Skin epidermis (tissue), 12 donors: ENCODE results near the gene SUGP2.
"Not testable (repeated sequence)": the region's sequence is repeated elsewhere in the genome, so short reads cannot be mapped to it uniquely, and the experiment has no call there.

Source experiments
- H3K27ac ChIP-seq, 21 experiments: fragments of 200-600 bp; sonication (generic) in 11 of 21; one replicate each; pipeline ENCODE4 v1.5.0; 2020; ENCODE audit warnings: mild to moderate bottlenecking in 3 of 21, inconsistent platforms in 2 of 21, moderate library complexity in 2 of 21
- H3K4me3 ChIP-seq, 7 experiments: fragments of 200-600 bp; sonication (generic) in 2 of 7; one replicate each; pipeline ENCODE4 v1.5.0; 2020; ENCODE audit warnings: inconsistent platforms in 2 of 7, mild to moderate bottlenecking in 2 of 7, moderate library complexity in 1 of 7

SUGP2 gene

DNA sequence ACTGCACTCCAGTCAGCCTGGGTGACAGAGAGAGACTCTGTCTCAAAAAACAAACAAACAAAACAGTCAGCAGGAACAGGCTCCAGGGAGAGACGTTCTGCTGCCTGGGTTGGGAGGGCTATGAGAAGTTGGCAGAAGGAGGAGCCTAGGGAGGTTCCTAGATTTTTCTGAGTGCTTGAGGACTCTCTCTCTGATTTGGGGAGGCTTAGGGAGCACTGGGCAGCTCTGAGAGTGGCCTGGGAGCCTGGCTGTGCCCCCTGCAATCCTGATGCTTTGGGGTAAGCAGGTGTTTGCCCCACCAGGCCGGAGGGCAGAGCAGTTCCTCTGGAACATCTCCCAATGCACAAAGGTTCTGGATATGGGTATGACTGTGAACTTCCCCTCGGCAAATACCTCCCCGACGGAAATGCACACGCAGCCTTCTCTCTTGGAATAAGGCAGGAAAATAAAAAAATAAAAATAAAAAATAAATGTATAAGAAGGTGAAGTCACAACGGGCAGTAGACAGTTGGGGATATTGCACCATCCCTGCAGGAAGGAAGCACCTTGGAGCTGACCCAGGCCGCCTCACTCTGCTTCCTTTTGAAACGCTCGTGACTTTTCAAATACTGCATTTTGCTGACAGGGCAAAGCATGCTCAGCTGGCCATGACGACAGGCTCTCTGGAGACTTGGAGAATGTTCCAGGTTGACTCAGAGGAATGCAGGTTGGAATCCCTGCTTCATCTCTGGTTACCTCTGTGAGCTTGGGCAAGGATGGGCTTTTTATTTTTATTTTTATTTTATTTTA lies 65.8 kb downstream of the SUGP2 start:
- H3K27ac ChIP-seq: peak overlapping the region in 16 of 21 experiments; percentile 6 to 81 (median 48)
- H3K4me3 ChIP-seq: no peak overlapping the region

GRCh38 chr19:18966307-18966706 lies 67.0 kb downstream of the SUGP2 start:
- peak overlapping the region in 2 of 21 experiments; percentile 45 to 59 for H3K27ac ChIP-seq
- no peak overlapping the region for H3K4me3 ChIP-seq

GRCh38 chr19:18964121-18964520 lies 69.2 kb downstream of the SUGP2 start:
- Histone ChIP-seq H3K4me3 (no peak overlapping the region), H3K27ac (no peak overlapping the region)

DNA sequence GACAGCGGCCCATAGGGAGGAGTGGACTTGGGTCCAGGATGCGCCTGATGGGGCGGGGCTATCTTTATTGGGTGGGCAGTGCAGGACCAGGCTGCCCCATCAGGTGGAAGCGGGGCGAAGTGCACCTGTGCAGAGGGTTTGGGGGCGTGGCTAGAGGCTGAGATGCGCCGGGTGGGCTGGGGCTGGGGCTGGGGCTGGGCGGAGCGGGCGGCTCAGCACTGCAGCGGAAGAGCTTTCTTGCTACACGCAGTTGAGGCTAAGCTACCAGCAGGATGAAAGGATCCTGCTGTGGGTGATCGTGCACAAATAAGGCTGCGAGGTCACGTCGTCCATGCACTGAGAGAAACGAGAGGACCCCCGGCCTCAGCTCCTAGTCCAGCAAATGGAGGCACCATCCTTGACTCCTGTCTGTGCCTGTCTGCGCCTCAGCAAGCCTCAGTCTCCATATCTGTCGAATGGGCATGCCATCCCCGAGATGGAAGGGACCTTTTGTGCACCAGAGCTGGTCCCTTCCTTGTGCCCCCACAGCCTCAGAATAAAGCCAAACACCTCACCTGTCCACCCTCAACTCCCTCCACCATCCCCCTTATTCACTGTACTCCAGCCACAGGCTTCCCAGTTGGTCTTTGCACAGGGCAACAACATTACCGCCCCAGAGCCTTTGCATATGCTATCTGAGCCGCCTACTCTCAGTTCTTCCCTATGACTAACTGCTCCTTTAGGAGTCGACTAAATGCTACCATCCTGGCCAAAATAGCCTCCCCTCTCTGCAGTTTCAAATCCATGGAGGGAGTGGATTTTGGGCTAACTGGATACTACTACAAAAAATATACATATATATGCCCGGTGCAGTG lies 71.3 kb downstream of the SUGP2 start:
- Histone ChIP-seq H3K4me3 (no peak overlapping the region), H3K27ac (no peak overlapping the region)

- Histone ChIP-seq H3K4me3 (no peak overlapping the region), H3K27ac (no peak overlapping the region)
These were observed 72.9 kb downstream of the SUGP2 start for GRCh38 chr19:18960370-18960769.

- no peak overlapping the region for H3K4me3 ChIP-seq
- no peak overlapping the region for H3K27ac ChIP-seq
These were observed 78.3 kb downstream of the SUGP2 start for GRCh38 chr19:18955042-18955441.

DNA sequence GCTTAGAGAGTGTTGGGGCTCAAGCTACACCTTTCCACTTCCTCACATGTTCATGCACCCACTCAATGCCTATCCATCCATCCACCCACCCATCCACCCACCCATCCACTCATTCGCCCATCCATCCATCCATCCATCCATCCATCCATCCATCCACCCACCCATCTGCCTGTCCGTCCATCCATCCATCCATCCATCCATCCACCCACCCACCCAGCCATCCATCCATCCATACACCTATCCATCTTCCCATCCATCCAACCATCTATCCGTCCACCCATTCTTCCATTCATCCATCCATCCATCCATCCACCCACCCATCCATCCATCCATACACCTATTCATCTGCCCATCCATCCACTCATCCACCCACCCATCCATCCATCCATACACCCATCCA lies 79.2 kb downstream of the SUGP2 start:
- Histone ChIP-seq H3K27ac (no peak overlapping the region), H3K4me3 (no peak overlapping the region)

- not testable (repeated sequence) for H3K27ac ChIP-seq, H3K4me3 ChIP-seq
These were observed 80.8 kb downstream of the SUGP2 start for GRCh38 chr19:18952364-18953003.

DNA sequence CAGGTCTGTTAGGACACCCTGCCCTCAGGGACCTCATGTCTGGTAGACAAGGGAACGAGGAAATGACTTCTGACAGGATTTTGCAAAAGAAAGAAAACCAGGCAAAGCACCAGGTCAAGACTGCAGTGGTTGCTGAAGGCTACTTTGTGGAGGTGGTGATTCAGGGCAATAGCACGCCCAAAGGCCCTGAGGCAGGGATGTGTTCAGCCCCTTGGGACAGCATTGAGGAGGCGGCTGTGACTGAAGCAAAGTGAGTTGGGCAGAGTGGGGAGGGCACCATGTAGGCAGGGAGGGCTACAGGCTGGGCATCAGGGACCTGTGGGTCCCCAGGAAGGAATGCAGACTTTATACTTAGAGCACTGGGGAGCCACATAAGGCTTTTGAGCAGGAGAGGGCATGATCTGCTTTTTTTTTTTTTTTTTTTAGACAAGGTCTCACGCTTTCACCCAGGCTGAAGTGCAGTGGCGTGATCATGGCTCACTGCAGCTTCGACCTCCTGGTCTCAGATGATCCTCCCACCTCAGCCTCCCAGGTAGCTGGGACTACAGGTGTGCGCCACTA lies 81.5 kb downstream of the SUGP2 start:
- no peak overlapping the region for H3K27ac ChIP-seq
- H3K4me3 ChIP-seq: no peak overlapping the region

GRCh38 chr19:18949858-18950257 lies 83.5 kb downstream of the SUGP2 start:
- no peak overlapping the region for H3K27ac ChIP-seq

GRCh38 chr19:18948976-18949356 lies 84.4 kb downstream of the SUGP2 start:
- Histone ChIP-seq H3K4me3 (no peak overlapping the region), H3K27ac (no peak overlapping the region)

More at GRCh38 chr19:18949858-18950257, 83.5 kb downstream of the SUGP2 start:
- no peak overlapping the region for H3K4me3 ChIP-seq

DNA sequence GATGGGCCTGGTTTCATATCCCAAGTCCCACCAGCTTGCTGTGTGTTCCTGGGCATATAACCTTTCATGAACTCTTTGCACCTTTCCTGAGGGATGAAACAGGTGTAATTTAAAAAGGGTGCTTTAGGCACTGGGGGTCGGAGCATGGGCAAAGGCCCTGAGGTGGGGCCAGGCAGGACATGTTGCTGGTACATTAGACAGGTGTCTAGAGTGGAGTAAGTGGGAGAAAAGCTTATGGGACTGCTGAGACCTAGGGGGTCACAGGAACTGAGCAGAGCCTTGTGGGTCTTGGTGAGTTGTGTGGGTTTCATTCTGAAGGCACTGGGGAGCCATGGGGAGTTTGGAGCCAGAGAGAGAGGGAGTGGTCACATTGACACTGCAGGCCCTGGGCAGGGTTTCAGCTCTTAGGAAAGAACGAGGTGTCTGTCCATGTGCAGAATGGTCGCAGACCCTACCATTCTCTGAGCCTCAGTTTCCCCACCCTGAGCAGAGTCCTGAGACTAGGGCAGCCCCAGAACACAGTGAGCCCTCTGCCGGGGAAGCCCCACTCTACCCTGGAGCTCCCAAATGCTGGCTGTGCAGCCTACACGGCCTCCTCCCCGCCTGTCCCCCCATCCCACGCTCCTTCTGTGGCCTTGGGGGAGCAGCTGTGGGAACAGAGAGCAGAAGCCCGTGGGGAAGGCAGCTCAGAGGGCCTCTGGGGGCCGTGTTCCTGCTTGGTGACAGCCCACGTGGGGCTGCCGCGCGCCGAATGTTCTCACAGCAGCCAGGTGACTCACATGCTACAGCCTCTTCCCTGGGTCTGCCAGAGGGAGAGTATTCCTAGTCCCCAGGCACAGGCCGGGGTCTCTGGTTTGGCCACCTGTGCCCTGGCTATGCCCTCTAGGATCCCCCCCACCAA lies 85.0 kb downstream of the SUGP2 start:
- H3K4me3 ChIP-seq: no peak overlapping the region
- no peak overlapping the region for H3K27ac ChIP-seq

GRCh38 chr19:18946918-18947317 lies 86.4 kb downstream of the SUGP2 start:
- H3K4me3 ChIP-seq: no peak overlapping the region

DNA sequence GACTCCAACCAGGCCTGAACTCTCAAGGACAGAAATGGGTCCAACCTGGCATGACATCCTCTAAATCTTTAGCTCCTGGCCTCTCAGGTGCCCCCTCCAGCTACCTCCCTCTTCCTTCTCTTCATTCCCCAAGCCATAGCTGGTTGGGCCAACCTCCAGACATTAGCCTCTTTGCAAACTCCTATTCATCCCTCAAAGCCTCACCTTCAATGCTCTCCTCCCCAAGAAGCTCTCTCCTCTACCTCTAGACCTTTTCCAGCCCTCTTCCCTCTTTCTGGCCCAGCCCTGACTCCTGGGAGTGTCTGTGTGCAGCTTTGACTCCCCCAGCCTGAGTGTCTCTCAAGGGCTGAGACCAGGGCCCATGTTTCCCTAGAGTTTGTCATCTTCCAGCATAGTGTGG lies 87.0 kb downstream of the SUGP2 start:
- Histone ChIP-seq H3K4me3 (no peak overlapping the region), H3K27ac (no peak overlapping the region)

More at GRCh38 chr19:18946918-18947317, 86.4 kb downstream of the SUGP2 start:
- no peak overlapping the region for H3K27ac ChIP-seq

DNA sequence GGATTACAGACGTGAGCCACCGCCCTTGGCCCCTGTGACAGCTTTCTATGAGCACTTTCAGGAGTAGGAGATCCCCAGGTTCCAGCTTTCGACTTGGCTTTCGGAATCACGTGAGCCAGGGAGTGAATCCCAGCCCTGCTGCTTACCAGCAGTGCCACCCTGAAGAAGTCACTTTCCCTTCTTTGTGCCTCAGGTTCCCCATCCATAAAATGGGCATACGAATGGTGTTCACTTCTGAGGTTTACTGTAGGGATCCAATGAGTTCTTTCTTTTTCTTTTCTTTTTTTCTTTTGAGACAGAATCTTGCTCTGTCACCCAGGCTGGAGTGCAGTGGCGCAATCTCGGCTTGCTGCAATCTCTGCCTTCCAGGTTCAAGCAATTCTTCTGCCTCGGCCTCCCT lies 88.0 kb downstream of the SUGP2 start:
- Histone ChIP-seq H3K4me3 (no peak overlapping the region), H3K27ac (no peak overlapping the region)

GRCh38 chr19:18943465-18943864 lies 89.9 kb downstream of the SUGP2 start:
- Histone ChIP-seq H3K4me3 (no peak overlapping the region), H3K27ac (no peak overlapping the region)

- Histone ChIP-seq H3K4me3 (no peak overlapping the region), H3K27ac (no peak overlapping the region)
These were observed 90.6 kb downstream of the SUGP2 start for GRCh38 chr19:18942692-18943091.

GRCh38 chr19:18941628-18942354 lies 91.5 kb downstream of the SUGP2 start:
- Histone ChIP-seq H3K27ac (peak overlapping the region in 1 of 21 experiments; percentile 18), H3K4me3 (peak overlapping the region in 3 of 7 experiments; percentile 70 to 75 (median 70))
